NK-92 treated with Interleukin-12 subunit alpha and Interleukin-12 subunit beta, amount 100 ng/mL, for 24 hours (cell line): ENCODE data around the gene ARL15.

Experiments used
- DNase-seq: peaks from one replicate; lab custom pipeline; 2025; lab: John Stamatoyannopoulos, UW

Gene ARL15

DNA sequence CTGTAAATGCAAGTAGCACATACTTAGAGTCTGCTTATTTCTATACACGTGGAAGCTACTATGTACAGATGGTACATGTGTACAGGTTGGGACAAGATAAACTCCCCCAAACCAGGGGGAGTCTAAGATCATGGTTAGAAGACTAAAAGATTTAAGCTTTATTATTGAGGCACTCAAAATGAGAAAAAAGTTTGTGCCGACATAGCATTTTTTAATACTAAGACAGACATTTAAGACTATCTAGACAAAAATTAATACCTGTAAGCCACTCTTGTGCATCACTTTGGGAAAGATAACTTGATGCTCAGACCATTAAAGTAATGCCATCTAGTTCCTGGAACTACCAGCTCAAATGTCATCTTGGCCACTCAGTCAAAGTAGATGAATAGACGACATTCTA, 279.4 kb downstream of the ARL15 start:
- DNase-seq, result no peak

DNA sequence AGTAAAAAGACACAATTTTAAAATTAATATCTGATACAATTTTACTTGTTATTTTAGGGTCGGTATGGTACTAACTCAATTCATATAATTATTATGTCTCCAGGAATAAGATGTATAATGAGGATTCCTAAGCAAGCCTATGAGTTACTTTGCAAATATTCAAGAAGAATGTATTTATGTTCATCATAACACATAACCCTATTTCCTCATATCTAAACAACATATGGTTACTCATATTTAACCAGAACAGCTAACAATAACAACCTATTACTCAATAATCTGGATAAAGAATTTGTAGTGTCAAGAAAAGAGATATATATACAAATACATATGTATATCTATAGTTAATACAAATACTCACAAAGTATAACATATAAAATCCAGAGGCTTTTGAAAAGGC, 285.9 kb downstream of the ARL15 start:
- no peak for DNase-seq

- DNase-seq, result no peak
Measured at GRCh38 chr5:54022223-54022622, 288.1 kb downstream of the ARL15 start.

GRCh38 chr5:54021431-54022164, 288.8 kb downstream of the ARL15 start:
- DNase-seq, result no peak

GRCh38 chr5:54018438-54018837, 291.9 kb downstream of the ARL15 start:
- no peak for DNase-seq

GRCh38 chr5:54017580-54017979, 292.8 kb downstream of the ARL15 start:
- no peak for DNase-seq

DNA sequence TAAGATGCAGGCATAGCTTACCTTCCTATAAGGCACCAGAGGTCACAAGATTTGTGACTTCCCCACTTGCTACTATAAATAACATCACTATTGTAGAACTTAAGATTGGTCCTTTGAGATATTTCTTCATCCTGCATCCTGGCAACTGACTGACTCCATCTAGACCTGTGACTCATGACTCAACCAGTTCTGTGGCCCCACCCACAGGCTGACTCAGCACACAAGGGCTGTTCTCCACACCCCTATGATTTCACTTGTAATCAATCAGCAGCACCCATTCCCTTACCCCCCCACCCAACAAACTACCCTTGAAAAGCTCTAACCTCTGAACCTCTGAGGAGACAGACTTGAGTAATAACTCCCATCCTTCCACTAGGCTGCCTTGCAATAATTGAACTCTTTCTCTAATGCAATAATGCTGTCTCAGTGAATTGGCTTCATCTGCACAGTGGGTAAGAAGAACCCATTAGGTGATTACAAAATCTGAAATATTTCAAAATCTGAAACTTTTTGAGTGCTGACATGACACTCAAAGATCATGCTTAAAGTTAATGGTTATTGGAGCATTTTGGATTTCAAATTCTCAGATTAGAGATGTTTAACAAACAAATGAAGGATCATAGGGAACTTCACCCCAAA, 296.7 kb downstream of the ARL15 start:
- DNase-seq, result peak; percentile 76

- no peak for DNase-seq
Measured at GRCh38 chr5:54009828-54010227, 300.5 kb downstream of the ARL15 start.

GRCh38 chr5:54009357-54009756, 301.0 kb downstream of the ARL15 start:
- no peak for DNase-seq

- no peak for DNase-seq
Measured at GRCh38 chr5:54007827-54008777, 302.3 kb downstream of the ARL15 start.

- no peak for DNase-seq
Measured at GRCh38 chr5:54004697-54005096, 305.7 kb downstream of the ARL15 start.

GRCh38 chr5:54002779-54003178, 307.6 kb downstream of the ARL15 start:
- no peak for DNase-seq

DNA sequence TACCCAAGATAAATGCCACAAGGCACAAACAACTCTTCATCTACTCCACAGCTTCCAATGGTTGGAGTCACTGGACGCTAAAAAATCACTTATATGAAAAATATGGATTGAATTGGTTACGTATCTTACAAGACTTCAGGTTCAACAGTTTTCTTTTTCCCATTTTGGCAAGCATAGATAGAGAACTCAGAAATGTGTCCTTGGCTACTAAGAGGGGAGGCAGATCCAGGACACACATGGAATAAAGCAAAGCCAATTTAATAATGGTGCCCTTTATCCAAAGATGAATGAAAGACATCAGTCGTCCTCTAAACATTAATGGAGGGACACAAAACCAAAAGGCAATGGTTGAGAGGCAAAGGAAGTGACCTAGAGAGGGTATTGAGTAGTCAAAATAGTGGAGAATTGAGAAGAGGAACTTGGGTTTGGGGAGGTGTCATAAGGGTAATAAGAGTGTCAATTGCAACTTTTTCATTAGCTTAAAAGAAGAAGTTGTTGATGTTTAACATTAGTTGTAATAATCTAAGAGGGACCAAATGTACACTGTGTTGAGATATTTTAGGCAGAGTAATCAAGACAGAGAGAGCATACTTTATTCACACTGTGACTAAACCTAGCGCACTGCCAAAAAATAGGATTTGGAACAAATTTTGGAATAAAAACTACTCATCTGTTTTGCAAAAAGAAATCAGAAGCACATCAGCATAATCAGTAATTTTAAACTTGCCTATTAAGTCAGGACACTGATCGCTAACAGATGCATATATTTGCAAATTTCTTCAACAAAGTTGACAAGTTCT, 308.2 kb downstream of the ARL15 start:
- DNase-seq, result no peak

DNA sequence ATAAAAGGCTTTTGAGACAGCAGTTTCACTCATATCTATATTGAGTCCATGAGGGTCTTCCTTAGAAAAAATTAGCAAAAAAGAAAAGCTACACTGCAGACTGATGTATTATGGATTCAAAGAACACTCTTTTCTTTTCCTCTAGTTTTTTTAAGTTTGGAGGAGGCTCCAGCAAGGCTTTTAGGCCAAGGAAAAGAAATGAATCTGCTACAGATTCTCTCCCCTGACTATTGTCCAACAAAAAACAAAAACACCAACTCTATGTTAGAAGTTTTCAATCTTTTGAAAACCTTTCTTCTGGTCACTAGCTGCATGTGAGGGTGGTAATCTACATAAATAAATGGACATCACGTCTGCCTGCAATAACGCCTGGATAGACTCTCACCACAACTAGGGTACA, 310.4 kb downstream of the ARL15 start:
- DNase-seq, result no peak

- DNase-seq, result no peak
Measured at GRCh38 chr5:53997736-53998627, 312.4 kb downstream of the ARL15 start.

DNA sequence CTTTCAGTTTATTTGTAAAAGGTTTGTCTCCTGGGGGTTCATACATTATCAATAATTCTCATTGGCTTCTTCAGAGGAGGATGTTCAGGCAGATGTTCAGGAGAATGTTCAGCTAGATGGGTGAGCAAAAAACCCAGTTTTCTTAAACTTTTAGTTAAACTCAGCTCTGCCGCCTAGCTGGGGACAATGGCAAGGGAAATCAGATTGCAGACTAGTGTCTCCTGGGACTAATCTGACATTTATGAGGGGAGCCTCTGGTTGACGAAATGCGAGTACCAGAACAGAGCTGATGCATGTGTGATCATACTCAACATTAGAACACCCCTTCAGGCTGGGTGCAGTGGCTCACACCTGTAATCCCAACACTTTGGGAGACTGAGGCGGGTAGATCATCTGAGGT, 314.4 kb downstream of the ARL15 start:
- no peak for DNase-seq

DNA sequence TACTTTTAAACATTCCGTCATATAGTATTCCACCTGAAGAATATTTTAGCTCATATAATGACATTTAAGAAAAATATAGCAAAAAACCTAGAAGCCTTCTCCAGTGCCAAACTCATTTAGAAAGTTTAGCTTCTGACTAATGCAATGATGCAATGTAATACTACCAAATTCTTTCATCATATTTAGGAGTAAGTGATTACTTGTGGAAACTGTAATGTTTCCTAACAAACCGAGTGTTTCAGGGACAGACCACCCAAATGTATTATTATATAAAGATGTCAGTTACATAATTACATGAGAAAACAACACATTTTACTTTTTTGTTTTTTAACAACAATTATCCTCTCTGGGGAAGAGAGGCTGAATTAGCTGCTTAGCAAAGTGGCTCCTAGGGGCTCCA, 316.2 kb downstream of the ARL15 start:
- DNase-seq, result no peak

DNA sequence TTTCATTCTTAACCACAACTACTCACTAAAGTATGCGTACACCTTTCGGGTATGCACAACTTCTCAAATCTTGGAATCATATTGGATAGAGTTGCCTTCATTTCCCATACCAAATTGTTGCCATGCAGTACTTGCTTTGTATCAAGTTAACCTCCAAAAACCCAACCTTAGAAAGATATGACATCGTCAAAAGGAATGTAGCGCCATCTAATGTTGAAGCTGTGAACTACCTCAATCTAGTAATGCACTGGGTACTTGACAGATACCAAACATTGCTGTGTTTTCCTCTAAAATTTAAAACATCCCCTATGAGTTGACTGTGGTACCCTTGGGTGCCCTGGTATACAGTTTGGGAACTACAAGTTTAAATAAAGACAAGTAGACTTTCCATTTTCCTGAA, 318.4 kb downstream of the ARL15 start:
- no peak for DNase-seq

DNA sequence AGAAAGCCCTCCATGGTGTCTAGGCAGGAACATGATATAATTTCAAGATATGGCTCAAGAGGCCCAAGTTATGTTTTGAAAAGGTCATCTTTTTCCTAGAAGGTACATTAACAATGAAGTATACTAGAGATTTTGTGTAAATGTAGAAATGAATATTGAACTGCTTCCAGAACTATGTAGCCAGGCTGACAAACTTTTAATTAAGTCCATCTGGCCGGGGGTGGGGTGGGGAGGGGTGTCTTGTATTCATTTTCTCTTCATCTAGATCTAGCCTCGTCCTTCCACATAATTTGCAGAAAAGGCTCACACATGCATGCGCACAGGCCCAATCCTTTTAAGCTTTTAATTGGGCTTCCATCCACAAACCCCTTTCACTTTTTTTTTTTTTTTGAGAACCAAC, 323.3 kb downstream of the ARL15 start:
- DNase-seq, result no peak

DNA sequence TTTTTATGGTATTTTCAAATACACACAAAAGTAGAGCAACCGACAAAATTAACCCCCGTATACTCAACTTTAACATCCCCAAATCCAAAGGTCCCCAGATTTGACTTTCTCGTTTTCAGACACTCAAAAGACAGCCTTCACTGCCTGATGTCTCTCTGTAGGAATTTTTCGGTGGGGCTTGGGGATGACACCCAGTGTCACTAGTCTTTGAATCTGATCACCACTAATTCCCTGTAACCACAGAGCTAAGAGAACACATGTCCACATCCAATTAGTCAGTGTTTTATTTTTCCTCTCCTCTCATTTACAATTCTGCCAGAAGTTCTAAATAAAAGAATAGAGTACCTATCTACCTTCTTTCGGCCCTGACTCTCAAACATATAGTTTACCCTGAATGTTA, 324.6 kb downstream of the ARL15 start:
- no peak for DNase-seq

DNA sequence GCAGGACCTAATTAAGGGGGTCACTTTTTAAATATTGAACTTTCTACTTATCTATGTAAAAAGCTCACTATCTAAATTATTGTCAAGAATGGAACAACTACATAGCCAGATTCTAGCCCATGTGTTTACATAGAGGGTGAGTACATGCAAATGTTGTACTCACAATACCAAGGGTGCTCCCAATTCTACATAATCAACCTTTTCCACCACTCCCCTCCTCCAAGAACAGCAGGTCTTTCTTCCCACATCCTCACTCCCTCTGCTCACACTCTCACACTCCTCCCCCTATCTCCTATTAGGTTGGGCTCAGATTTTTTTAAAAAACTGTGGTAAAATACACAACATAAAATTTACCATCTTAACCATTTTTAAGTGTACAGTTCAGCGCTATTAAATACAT, 325.4 kb downstream of the ARL15 start:
- no peak for DNase-seq
